Measurements from ENCODE around the gene ZNF319.
"Not testable (repeated sequence)": the region's sequence is repeated elsewhere in the genome, so short reads cannot be mapped to it uniquely, and the experiment has no call there.

Gene ZNF319

GRCh38 chr16:58020628-58021521 is 20.4 kb upstream of the ZNF319 start:
- FAIRE-seq = no peak

- FAIRE-seq = no peak
These were observed 19.5 kb upstream of the ZNF319 start for GRCh38 chr16:58019866-58020538.

- FAIRE-seq = no peak
These were observed 18.3 kb upstream of the ZNF319 start for GRCh38 chr16:58018803-58019202.

GRCh38 chr16:58016840-58017446 is 16.5 kb upstream of the ZNF319 start:
- no peak for FAIRE-seq

GRCh38 chr16:58013201-58013956 is 12.9 kb upstream of the ZNF319 start:
- no peak for FAIRE-seq

- FAIRE-seq = no peak
These were observed 12.0 kb upstream of the ZNF319 start for GRCh38 chr16:58012481-58012880.

- no peak for FAIRE-seq
These were observed 11.2 kb upstream of the ZNF319 start for GRCh38 chr16:58011652-58012051.

GRCh38 chr16:58010886-58011285 is 10.4 kb upstream of the ZNF319 start:
- no peak for FAIRE-seq

- FAIRE-seq = no peak
These were observed 9.5 kb upstream of the ZNF319 start for GRCh38 chr16:58009856-58010416.

- not testable (repeated sequence) for FAIRE-seq
These were observed 4.3 kb upstream of the ZNF319 start for GRCh38 chr16:58004736-58005135.

GRCh38 chr16:58002936-58003335 is 2.5 kb upstream of the ZNF319 start:
- FAIRE-seq = no peak

- no peak for FAIRE-seq
These were observed 1.9 kb upstream of the ZNF319 start for GRCh38 chr16:58002416-58002800.

GRCh38 chr16:58001781-58002415 is 1.4 kb upstream of the ZNF319 start:
- no peak for FAIRE-seq

GRCh38 chr16:58000706-58001676 is 519 bp upstream of the ZNF319 start, which contains the start of gene USB1:
USB1 (plus strand) TSS chr16:58001407; CDS start chr16:58001484, 77 bp downstream.
- no peak for FAIRE-seq

GRCh38 chr16:57999366-57999970 is 1.0 kb downstream of the ZNF319 start:
- no peak for FAIRE-seq

- FAIRE-seq = no peak
These were observed 1.5 kb downstream of the ZNF319 start for GRCh38 chr16:57998992-57999365.

- FAIRE-seq = no peak
These were observed 2.0 kb downstream of the ZNF319 start for GRCh38 chr16:57998486-57998885.

- FAIRE-seq = no peak
These were observed 2.8 kb downstream of the ZNF319 start for GRCh38 chr16:57997528-57998265.

- no peak for FAIRE-seq
These were observed 3.3 kb downstream of the ZNF319 start for GRCh38 chr16:57997176-57997527.

Data from endometrium (tissue), 2 donors.